Neural cell (in vitro differentiated cells): ENCODE data around the gene GFRA3.
"Not testable (repeated sequence)": the region's sequence is repeated elsewhere in the genome, so short reads cannot be mapped to it uniquely, and the experiment has no call there.

Experiments
- SMC3 ChIP-seq: fragments of 450-650 bp; conservative IDR thresholded peaks from 2 replicates; pipeline ENCODE4 v1.6.1; 2014; ENCODE audit warnings: antibody characterized with exemption, mild to moderate bottlenecking, moderate library complexity; ENCODE audit not compliant: poor library complexity
- TF ChIP-seq, protein P1 (sequence below): fragments of 450-650 bp; IDR thresholded peaks from 2 replicates; pipeline ENCODE4 v1.5.1; 2014; ENCODE audit warnings: antibody characterized with exemption, mild to moderate bottlenecking, moderate library complexity; ENCODE audit not compliant: poor library complexity, severe bottlenecking

DNA sequence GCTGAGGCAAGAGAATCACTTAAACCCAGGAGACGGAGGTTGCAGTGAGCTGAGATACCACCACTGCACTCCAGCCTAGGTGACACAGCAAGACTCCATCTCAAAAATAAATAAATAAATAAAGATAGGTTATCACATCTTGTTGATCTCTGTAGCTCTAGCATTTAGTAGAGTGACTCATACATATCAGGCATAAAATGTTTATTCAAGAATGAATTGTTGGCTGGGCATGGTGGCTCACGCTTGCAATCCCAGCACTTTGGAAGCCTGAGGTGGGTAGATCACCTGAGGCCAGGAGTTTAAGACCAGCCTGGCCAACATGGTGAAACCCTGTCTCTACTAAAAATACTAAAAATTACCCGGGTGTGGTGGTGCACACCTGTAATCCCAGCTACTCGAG, 43.8 kb upstream of the GFRA3 start:
- TF ChIP-seq, protein P1, sequence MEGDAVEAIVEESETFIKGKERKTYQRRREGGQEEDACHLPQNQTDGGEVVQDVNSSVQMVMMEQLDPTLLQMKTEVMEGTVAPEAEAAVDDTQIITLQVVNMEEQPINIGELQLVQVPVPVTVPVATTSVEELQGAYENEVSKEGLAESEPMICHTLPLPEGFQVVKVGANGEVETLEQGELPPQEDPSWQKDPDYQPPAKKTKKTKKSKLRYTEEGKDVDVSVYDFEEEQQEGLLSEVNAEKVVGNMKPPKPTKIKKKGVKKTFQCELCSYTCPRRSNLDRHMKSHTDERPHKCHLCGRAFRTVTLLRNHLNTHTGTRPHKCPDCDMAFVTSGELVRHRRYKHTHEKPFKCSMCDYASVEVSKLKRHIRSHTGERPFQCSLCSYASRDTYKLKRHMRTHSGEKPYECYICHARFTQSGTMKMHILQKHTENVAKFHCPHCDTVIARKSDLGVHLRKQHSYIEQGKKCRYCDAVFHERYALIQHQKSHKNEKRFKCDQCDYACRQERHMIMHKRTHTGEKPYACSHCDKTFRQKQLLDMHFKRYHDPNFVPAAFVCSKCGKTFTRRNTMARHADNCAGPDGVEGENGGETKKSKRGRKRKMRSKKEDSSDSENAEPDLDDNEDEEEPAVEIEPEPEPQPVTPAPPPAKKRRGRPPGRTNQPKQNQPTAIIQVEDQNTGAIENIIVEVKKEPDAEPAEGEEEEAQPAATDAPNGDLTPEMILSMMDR: not testable (repeated sequence)
- not testable (repeated sequence) for TF ChIP-seq SMC3
